Skeletal muscle satellite cell (primary cell): ENCODE results near the gene AHI1.

Experiments used
- H3K27me3 ChIP-seq: 2 replicates; pipeline ENCODE4 v1.7.0; 2013; ENCODE audit warnings: low read length; ENCODE audit not compliant: control insufficient read depth, insufficient read depth
- H3K36me3 ChIP-seq: 2 replicates; pipeline ENCODE4 v1.7.0; 2013; ENCODE audit warnings: mild to moderate bottlenecking, control low read depth, low read length; ENCODE audit not compliant: insufficient read depth
- H3K4me1 ChIP-seq: 2 replicates; pipeline ENCODE4 v1.7.0; 2013; ENCODE audit warnings: low read length; ENCODE audit not compliant: control insufficient read depth, insufficient read depth
- H3K4me2 ChIP-seq: 2 replicates; pipeline ENCODE4 v1.7.0; 2013; ENCODE audit warnings: mild to moderate bottlenecking, low read length
- H3K4me3 ChIP-seq: 2 replicates; pipeline ENCODE4 v1.7.0; 2013; ENCODE audit warnings: low read length
- H3K9ac ChIP-seq: 2 replicates; pipeline ENCODE4 v1.7.0; 2013; ENCODE audit warnings: mild to moderate bottlenecking, low read depth, low read length, moderate library complexity
- H3K9me3 ChIP-seq: replicated peaks from 2 replicates; pipeline ENCODE4 v1.7.0; 2013; ENCODE audit warnings: mild to moderate bottlenecking, control low read depth, low read length

Gene AHI1

DNA sequence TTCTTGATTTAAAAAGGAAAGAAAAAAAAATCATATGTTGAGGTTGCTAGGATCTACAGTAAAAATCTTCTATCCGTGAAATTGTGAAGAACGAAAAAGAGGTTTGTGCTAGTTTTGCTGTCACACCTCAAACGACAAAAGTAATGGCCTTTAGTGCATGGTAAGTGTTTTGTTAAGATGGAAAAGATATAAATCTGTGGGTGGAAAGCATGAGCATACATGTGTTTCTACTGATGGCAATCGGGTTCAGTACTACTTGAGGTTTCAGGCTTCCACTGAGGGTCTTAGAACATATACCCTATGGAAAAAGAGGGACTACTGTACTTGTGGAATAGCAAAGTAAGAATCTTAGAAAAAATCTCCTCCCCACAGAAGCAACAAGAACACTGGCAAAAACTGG, 58.0 kb downstream of the AHI1 start:
- Histone ChIP-seq H3K9ac (no peak overlapping the region), H3K9me3 (no peaks in the 10 kb centered on the region), H3K4me1 (no peaks in the 10 kb centered on the region), H3K36me3 (peaks cover 16% of the 10 kb centered on the region), H3K27me3 (no peaks in the 10 kb centered on the region), H3K4me3 (no peak overlapping the region), H3K4me2 (no peak overlapping the region)

GRCh38 chr6:135438907-135439535, 58.5 kb downstream of the AHI1 start:
- Histone ChIP-seq H3K36me3 (peaks cover 16% of the 10 kb centered on the region), H3K9me3 (no peaks in the 10 kb centered on the region), H3K27me3 (no peaks in the 10 kb centered on the region), H3K9ac (no peak overlapping the region), H3K4me2 (no peak overlapping the region), H3K4me3 (no peak overlapping the region), H3K4me1 (no peaks in the 10 kb centered on the region)

DNA sequence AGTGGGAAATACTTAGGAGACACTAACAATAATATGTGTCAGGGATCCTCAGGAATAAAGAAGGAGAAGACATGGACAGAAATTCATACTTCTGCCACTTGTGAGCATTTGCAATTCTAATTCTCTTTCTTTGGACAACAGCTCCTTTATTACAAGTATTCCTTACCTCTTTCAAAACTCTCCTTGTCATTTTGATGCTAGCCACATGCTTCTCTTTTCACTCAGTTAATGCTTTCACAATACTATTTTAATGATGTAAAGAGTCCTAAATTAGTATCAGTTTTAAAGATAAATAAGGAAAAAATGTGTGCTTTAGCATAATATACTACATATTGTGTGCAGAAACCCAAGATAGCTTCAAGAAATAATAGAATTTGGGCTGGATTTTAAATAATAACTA, 62.5 kb downstream of the AHI1 start:
- H3K9me3 ChIP-seq = no peaks in the 10 kb centered on the region
- no peaks in the 10 kb centered on the region for H3K27me3 ChIP-seq
- H3K36me3 ChIP-seq = peaks cover 24% of the 10 kb centered on the region
- no peak overlapping the region for H3K4me3 ChIP-seq
- H3K4me1 ChIP-seq = no peaks in the 10 kb centered on the region
- H3K9ac ChIP-seq = no peak overlapping the region
- H3K4me2 ChIP-seq = no peak overlapping the region

- Histone ChIP-seq H3K9ac (no peak overlapping the region), H3K4me2 (no peak overlapping the region), H3K4me1 (no peaks in the 10 kb centered on the region), H3K9me3 (no peaks in the 10 kb centered on the region), H3K36me3 (peaks cover 24% of the 10 kb centered on the region), H3K27me3 (no peaks in the 10 kb centered on the region), H3K4me3 (no peak overlapping the region)
Observed at GRCh38 chr6:135434095-135434494, 63.4 kb downstream of the AHI1 start.

DNA sequence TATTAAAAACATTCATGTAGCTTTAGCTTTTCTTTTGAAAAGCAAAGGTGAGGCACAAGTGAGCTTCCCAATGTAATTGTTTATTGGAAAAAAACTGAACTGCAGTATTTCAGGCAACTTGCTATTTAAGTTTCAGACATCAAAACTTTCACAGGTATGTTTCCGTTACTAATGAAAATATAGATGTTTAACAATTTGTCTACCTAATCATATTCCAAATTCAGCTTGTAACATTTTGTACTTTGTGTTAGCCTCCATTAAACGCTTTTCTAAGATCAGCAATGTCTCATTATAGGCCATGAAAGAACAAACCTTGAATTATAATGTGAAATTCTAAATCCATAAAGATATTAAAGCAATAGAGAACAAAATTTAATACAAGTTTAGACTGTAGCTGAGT, 69.5 kb downstream of the AHI1 start:
- no peaks in the 10 kb centered on the region for H3K27me3 ChIP-seq

GRCh38 chr6:135426833-135427232, 70.7 kb downstream of the AHI1 start:
- Histone ChIP-seq H3K4me3 (no peak overlapping the region), H3K9me3 (no peaks in the 10 kb centered on the region), H3K36me3 (peaks cover 7% of the 10 kb centered on the region), H3K27me3 (no peaks in the 10 kb centered on the region), H3K4me1 (no peaks in the 10 kb centered on the region), H3K9ac (no peak overlapping the region), H3K4me2 (no peak overlapping the region)

More for the DNA sequence above, 69.5 kb downstream of the AHI1 start:
- H3K9ac ChIP-seq = no peak overlapping the region
- no peaks in the 10 kb centered on the region for H3K4me1 ChIP-seq
- H3K9me3 ChIP-seq = no peaks in the 10 kb centered on the region
- H3K4me2 ChIP-seq = no peak overlapping the region
- peaks cover 7% of the 10 kb centered on the region for H3K36me3 ChIP-seq
- H3K4me3 ChIP-seq = no peak overlapping the region

- H3K4me1 ChIP-seq = peaks cover 3% of the 10 kb centered on the region
- H3K36me3 ChIP-seq = no peaks in the 10 kb centered on the region
- H3K9ac ChIP-seq = no peak overlapping the region
- H3K9me3 ChIP-seq = no peaks in the 10 kb centered on the region
- H3K27me3 ChIP-seq = no peaks in the 10 kb centered on the region
- no peak overlapping the region for H3K4me3 ChIP-seq
- no peak overlapping the region for H3K4me2 ChIP-seq
Observed at GRCh38 chr6:135424385-135424784, 73.2 kb downstream of the AHI1 start.

- Histone ChIP-seq H3K4me3 (no peak overlapping the region), H3K4me2 (no peak overlapping the region), H3K36me3 (no peaks in the 10 kb centered on the region), H3K9me3 (no peaks in the 10 kb centered on the region), H3K9ac (no peak overlapping the region), H3K27me3 (no peaks in the 10 kb centered on the region), H3K4me1 (peaks cover 5% of the 10 kb centered on the region)
Observed at GRCh38 chr6:135423649-135424128, 73.9 kb downstream of the AHI1 start.

DNA sequence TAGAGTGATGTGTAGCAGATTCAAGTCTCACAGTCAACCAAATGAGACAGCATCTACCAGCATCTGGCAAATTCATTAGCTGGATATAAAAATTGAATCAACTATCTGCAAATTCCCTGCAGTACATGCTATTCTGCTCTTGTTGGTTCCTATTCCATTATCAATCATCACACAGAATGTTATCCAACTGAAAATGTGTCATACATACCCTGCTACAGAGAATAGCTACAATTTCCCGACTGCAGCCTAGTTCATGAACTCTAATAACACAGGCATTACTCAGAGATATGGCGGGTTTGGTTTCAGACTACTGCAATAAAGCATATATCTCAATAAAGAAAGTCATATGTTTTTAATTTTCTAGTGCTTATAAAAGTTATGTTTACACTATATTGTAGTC, 78.4 kb downstream of the AHI1 start:
- Histone ChIP-seq H3K4me1 (peaks cover 5% of the 10 kb centered on the region), H3K36me3 (no peaks in the 10 kb centered on the region), H3K9me3 (no peaks in the 10 kb centered on the region)

DNA sequence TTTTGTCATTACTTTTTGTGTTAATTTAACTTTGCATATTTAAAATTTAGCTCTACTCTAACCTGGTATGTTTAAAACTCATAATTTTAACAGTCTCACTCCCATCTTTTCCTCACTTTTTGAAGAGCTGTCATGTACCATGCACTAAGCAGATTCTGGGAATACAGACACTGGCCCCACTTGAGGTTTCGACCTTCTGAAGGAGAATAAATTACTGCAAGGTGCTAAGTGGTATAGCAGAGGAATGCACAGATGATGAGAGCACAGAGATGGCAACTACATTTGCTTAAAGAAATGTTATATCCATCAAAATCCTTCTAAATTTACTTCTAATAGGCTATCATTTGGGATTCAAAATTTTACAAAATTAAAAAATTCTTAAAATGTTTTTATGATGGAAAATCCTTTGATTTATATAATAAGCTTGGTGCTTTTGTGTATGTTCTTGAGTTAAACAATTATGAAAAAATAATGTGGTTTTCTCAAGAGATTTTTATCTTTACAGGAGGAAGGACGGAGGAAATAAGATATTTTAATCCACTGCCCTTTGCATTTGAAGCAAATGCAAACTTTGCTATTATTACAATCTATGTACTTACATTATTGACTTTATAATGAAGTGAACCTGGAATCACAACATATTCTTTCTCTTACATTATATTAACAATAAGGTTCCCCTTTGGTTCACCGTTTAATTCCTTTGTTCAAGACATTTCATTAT, 79.3 kb downstream of the AHI1 start:
- H3K9me3 ChIP-seq = no peaks in the 10 kb centered on the region
- H3K9ac ChIP-seq = no peak overlapping the region
- peaks cover 5% of the 10 kb centered on the region for H3K4me1 ChIP-seq
- no peaks in the 10 kb centered on the region for H3K36me3 ChIP-seq
- no peaks in the 10 kb centered on the region for H3K27me3 ChIP-seq
- no peak overlapping the region for H3K4me2 ChIP-seq
- H3K4me3 ChIP-seq = no peak overlapping the region

More for the DNA sequence above, 78.4 kb downstream of the AHI1 start:
- no peak overlapping the region for H3K4me3 ChIP-seq
- no peak overlapping the region for H3K4me2 ChIP-seq
- H3K27me3 ChIP-seq = no peaks in the 10 kb centered on the region
- H3K9ac ChIP-seq = no peak overlapping the region

GRCh38 chr6:135412761-135413160, 84.8 kb downstream of the AHI1 start:
- H3K4me3 ChIP-seq = no peak overlapping the region
- H3K9me3 ChIP-seq = no peaks in the 10 kb centered on the region
- H3K36me3 ChIP-seq = peaks cover 10% of the 10 kb centered on the region
- no peaks in the 10 kb centered on the region for H3K4me1 ChIP-seq
- no peaks in the 10 kb centered on the region for H3K27me3 ChIP-seq
- H3K9ac ChIP-seq = no peak overlapping the region
- no peak overlapping the region for H3K4me2 ChIP-seq

DNA sequence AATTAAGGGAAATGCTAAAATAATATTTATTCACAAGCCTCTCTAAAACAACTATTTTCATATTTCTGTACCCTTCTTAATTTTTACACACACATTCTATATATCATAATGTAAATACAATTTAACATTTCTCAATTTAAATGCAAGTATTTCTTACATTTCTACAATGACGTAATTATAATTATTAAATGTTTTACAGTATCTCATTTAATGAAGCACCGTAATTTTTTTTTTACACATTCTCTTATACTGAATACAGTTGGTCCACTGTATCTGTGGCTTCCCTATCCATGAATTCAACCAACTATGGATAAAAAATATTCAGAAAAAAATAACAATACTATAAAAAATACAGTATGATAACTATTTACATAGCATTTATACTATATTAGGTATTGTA, 85.7 kb downstream of the AHI1 start:
- no peak overlapping the region for H3K4me3 ChIP-seq
- H3K36me3 ChIP-seq = peaks cover 14% of the 10 kb centered on the region
- no peak overlapping the region for H3K9ac ChIP-seq
- H3K4me1 ChIP-seq = no peaks in the 10 kb centered on the region
- no peaks in the 10 kb centered on the region for H3K9me3 ChIP-seq
- no peaks in the 10 kb centered on the region for H3K27me3 ChIP-seq
- H3K4me2 ChIP-seq = no peak overlapping the region
